CD4-positive, alpha-beta T cell treated with Interleukin-17A for 4 hours (primary cell): Measurements from ENCODE around the gene PRKAG2.
A peak's percentile ranks its signal among the peaks of the same experiment; 100 is the strongest.
"Not testable (repeated sequence)": the region's sequence is repeated elsewhere in the genome, so short reads cannot be mapped to it uniquely, and the experiment has no call there.

ENCODE experiments used
- DNase-seq: peaks from one replicate; pipeline ENCODE4 v3.0.0-alpha.2; 2020; ENCODE audit warnings: mixed read lengths

PRKAG2 gene

DNA sequence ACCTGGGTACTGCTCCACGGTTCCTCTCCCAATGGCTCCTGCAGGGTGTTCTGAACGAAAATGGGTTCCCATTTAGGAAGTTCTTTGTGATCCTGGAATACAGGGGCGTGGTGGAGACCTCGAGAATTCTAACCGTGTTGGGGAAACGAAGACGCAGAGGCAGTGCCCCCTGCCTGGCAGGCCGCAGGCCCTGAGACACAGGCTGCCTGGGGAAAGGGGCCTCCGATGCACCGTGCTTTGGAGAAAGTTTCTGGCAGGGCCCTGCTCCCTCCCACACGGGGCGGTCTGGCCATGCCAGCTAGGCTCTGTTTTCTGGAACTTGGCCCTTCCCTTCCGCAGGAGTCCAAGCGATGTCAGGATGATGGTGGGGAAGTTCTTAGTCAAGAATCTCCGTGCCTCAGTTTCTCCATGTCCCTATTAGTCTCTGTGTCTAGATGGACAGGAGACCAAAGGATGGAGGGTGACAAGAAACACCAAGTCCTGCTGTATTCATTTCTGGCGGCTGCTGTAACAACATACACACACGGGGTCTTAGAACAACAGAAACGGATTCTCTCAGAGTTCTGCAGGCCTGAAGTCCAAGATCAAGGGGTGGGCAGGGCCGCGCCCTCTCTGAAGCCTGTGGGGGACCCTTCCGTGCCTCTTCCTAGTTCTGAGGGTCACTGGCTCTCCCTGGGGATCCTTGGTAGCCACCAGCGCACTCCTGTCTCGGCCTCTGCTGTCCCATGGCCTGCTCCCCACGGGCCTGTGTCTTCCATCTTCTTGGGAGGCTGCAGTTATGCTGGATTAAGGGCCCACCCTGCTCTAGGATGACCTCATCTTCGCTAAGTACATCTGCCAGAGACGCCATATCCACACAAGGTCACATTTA, 27.7 kb downstream of the PRKAG2 start:
- DNase-seq = no peak

DNA sequence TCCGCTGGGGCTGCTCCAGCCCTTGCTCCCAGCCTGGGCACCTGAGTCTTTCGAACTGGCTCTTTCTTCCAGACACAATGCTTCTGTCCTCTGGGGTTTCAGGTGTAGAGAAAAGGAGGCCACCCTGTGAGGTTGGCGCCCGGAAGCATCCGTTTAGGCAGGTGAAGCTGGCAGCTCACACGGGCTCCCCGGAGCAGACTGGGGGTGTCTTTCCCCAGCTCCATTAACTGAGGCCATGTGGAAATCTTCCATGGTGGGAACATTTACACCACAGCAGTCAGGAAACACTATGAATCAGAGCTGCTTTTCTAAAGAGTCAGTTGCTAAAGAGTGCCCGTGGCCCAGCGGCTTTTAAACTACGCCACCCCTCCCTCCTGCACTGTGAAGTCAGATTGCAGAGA, 29.2 kb downstream of the PRKAG2 start:
- DNase-seq = no peak

DNA sequence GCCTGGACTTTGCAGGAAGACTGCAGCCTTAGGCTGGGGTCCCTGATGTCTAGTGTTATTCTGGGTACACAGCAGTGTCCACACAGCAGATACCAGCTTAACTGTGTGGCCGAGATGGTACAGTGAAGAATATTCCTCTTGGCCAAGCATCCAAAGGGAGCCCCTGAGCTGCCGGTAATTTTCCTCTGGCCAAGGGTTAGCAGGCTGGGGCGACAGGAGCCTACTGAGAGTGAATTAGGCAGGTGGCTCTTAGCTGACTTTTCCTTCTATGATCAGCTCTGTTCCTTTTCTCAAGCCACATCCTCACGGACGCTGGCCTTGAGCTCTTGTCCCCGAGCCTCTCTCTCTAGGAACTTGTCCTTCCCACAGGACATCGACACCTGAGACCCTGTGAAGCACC, 29.8 kb downstream of the PRKAG2 start:
- no peak for DNase-seq

DNA sequence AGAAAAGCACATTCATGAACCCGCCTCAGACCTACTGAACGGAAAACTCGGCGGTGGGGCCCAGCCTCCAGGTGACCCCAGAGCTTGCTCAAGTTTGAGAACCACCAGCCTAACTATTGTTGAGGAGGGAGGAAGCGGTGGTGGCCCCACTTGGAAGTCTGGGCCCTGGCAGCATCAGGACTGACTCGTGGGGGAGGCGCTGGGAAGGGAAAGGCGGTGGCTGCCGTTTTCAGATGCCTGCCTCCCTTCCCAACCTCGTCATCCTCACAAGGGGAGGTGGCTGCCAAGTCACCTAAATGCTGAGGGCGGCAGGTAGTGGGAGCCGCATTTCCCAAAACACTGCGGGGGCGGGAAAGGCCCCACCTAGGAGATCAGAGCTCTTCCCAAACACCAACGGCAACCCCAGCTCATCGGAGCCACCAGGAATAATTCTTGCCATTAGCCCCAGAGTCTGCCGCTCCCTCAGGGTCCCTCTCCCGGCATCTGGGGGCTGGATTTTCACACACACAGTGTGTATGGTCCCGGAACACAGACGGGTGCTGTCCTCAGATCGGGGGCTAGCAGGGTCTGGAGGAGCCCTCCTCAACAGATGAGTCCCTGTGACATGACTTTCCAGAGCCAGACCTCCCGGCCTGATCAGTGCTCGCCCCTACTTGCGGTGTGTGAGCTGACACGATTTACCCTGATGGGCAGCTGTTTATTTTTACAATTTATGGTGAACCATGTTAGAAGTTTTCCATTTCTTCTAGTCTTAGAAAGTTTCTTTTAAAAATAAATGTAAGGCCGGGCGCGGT, 31.3 kb downstream of the PRKAG2 start:
- no peak for DNase-seq

DNA sequence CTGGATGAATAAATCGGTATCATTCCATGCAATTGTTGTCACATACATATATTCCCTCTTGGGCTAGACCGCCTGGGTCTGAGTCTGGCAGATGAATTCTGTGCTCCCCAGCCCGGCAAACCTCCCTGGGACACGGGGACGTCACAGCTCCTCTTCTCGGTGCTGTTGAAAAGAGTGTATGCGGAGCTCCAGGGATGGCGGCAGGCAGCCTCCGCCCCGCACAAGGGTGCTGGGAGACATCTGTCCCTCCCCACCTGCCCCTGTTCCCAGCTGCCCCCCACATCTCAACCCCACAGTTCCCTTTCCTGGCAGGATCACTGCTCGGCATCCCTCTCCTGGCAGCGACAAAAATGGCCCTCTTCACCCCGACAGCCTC, 32.1 kb downstream of the PRKAG2 start:
- no peak for DNase-seq

DNA sequence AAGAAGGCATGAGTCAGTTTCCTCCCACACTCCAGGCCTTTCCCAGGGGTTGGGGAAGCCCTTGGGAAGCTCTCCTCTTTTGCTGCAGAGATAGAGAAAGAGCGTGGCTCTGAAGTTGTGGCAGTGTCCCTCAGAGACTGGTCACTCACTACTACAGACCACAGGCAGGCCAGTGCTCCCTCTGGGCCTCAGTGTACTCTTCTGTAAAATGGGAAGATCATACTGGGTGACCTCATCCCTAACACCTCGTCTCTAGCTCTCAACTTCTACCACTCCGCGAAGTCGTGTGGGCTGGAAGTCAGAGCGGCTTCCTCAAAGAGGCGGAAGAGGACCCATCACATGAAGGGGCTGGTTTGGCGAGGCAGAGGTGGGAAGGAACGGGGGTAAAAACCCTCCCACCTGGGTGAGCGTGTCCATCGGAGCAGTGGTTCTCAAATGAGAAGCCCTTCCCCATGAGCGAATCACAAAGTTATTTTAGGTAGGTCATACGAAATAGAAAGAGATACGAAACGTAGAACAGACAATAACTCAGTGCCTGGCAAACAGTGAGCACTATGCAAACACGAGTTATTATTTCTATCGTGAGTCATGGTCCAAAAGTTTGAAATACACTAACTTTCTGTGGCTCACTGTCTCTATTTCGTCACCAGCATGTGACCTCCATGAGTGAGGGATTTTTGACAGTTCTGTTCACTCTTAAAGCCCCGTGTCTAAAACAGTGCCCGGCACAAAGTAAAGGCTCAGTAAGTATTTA, 32.7 kb downstream of the PRKAG2 start:
- DNase-seq = no peak

DNA sequence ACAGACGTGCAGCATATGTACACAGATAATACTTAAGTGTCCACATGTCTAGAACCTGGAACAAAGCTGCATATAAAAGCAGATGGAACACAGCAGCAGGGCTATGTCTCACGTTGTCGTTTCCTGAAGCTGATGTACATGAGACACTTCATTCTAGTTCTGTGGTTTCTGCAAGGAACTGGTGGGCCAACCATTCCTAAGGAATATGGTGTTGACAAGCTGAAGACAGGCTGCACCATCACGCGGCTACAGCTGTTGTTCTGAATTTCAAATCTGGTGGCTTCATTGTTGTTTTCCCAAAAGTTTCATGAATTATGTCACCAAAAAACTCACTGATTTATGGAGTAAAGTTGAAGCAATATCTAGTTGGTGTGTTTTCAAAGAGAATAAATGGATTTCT, 33.7 kb downstream of the PRKAG2 start:
- no peak for DNase-seq

DNA sequence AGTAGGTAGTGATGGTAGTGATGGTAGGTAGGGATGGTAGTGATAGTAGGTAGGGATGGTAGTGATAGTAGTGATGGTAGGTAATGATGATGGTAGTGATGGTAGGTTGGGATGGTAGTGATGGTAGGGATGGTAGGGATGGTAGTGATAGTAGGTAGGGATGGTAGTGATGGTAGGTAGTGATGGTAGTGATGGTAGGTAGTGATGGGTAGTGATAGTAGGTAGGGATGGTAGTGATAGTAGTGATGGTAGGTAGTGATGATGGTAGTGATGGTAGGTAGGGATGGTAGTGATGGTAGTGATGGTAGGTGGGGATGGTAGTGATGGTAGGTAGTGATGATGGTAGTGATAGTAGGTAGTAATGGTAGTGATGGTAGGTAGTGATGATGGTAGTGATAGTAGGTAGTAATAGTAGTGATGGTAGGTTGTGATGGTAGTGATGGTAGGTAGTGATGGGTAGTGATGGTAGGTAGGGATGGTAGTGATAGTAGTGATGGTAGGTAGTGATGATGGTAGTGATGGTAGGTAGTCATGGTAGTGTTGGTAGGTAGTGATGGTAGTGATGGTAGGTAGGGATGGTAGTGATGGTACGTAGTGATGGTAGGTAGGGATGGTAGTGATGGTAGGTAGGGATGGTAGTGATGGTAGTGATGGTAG, 35.4 kb downstream of the PRKAG2 start:
- DNase-seq = not testable (repeated sequence)

DNA sequence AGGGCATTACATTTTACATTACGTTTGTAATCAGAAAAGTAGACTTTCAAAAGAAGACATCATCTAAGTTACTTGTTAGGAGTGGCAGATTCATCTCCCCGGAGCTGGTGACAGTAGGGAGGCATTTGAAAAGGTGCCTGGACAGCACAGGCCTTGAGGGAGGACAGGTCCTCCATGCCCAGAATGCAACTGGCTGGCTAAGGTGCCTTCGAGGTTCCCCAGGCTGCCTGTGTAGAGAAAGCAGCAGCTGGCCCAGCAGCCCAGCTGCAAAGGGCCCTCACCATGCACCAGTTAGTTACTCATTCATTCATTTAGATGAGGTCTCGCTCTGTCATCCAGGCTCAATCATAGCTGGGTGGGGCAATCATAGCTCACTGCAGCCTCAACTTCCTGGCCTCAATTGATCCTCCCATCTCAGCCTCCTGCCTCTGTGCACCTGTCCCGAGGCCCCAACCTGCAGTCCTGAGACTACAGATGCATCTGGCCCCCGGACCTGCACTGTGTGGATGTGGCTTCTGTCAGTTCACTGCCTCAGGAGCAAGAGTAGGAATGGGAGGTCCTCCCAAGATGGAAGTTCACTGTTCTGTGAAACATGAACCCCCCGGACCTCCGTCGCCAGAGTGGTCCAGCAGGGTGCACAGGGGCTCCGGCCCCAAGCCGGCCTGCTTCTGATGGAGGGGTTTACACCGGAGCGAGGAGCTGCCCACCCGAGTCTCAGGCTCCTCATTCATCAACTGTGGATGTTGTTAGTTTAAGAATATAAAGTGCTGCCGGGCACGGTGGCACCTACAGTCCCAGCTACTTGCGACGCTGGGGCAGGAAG, 36.6 kb downstream of the PRKAG2 start:
- no peak for DNase-seq

DNA sequence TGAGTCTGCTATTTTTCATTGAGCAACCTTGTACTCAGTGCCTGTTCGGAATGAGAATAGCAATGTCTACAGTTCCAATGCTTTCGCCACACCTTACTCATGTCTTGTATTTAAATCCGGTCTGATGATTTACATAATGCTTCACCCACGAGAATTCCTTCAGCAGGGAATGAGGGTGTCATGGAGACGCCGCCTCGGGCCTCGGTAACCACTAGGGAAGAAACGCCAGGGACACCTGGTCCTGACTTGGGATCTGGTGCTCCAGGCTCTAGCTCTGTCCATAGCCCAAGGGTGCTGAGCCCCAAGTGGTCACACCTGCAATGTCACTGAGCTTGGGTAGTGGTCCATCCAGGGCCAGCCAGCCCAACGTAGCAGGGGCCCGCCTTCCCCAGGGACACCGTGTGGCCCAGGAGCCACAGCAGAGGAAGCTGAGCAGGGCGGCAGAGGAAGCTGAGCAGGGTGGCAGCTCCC, 37.4 kb downstream of the PRKAG2 start:
- peak; percentile 14 for DNase-seq

DNA sequence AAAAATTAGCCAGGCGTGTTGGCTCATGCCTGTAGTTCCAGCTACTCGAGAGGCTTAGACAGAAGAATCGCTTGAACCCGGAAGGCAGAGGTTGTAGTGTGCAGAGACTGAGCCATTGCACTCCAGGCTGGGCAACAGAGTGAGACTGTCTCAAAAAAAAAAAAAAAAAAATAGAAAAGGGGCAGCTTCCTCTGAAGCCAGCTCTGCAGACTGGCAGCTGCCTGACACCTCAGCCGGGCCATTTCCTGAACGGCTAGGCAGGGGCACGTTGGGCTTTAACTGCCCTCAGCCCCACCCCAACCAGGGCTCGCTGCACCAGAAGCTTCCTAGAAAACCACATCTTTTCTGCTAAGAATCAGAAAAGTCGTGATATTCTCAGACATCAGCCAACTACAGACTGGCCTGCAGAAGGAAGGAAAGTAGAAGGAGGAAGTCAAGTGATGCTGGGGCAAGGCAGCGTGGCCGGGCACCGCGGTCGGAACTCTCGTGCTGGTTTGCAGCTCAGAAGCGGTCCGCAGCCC, 38.0 kb downstream of the PRKAG2 start:
- DNase-seq = peak; percentile 53

DNA sequence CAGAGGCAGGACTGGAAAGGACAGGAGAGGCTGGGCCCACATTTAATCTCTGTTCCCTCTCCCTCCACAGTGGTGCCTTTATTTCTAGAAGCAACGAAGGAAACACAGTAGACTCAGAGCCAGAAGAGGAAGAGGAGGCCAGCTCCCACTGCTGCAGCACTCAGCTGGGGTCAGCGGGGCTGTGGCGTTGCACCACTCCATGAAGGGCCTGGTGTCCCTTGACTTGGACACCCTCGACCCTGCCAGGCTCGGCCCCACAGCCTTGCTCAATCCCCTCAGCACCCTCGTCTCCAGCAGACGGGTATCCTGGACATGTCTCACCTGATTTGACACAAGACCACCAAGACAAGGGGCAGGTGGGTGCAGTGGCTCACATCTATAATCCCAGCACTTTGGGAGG, 38.8 kb downstream of the PRKAG2 start:
- DNase-seq = no peak

DNA sequence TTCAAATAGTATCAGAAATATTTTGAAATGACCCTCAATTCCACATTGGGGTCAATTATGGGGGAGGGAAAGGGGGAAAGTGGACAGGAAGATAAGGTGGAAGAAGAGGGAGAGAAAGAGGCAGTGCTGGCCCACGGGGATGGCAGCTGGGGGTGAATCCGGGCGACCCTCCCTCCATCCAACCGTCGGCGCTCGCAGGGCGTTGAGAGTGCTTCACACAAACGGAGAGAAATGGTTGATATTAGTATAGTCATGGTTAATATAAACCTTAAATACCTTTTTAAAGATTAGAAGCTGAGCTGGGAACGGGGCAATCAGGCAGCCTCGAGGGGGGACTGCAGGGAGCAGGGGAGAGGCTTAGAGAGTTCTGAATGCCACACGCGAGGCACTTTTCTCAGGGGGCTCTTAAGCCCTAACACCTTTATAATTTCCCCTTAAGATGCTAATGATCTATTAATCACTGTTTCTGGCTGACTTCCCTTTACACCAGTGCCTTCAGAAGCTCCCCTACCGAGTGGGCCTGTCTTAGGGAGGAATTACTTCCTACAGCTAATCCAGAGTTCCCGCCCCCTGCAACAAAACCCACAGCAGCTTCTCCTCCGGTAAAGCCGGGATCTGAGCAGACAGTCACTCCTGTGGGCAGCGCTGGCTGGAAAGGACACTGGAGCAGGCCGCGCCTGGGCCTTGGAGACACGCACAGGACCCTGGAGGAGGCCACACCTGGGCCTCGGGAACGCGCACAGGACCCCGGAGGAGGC, 39.5 kb downstream of the PRKAG2 start:
- no peak for DNase-seq

DNA sequence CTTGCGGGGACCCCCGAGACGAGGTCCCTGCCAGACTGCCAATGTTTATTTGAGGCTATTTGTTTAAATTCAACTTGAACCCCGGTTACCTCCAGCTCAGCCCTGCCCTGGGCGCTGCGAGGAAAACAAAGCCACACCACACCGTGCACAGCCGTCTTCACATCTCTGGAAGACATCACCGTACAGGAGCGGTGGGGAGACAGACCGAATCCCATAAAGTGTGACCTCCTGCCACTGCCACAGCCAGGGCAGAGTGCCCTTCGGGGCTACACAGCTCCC, 40.0 kb downstream of the PRKAG2 start:
- DNase-seq = no peak

DNA sequence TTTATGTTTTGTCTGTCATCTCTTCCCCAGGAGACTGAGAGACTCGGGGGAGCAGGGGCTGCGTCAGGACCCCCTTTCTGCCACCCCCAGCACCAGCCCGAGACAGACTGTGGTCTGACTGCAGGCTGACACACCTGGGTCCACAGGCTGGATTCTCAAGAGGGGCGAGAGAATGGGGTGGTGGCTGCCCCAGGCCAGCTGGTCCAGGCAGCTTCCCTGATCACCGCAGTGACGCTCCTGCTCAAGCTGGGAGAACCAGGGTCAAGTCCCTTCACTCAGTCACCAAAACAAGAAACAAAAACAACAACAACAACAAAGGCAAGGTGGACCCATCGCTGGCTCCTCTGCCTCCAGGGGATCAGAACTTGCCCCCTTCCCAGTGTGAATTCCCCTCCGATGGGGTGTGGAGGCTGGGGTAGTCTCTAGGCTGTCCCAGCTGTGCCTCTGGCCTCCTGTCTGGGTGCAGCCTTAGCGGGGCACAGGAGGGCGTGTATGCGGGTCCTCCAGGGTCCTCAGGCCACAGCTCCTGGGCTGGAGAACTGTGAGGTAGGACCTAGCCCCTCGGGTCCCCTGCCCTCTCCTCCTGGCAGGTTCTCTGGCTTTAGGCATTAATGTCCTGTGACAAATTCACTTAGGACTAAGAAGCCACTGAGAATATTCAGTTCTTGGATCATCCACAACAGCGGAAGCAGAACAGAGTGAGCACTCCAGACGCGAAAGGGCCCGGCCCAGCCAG, 40.6 kb downstream of the PRKAG2 start:
- no peak for DNase-seq

DNA sequence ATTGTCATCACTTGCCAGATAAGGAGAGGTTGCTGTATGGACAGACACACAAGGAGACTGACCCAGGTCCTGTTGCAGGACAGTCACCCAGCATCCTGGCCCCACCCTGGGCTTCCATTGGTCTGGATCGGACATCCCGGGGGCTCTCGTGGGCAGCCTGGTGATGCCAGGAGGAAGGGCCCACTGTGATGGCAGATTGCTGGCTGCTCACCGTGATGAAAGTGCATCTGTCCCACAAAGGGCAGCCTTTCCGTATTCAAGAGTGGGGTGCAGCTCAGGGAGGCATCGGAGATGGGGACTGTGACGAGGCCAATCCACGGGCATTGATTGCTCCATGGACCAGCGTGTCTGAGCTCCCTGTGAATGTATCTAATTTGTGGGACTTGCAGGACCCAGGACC, 41.3 kb downstream of the PRKAG2 start:
- no peak for DNase-seq

DNA sequence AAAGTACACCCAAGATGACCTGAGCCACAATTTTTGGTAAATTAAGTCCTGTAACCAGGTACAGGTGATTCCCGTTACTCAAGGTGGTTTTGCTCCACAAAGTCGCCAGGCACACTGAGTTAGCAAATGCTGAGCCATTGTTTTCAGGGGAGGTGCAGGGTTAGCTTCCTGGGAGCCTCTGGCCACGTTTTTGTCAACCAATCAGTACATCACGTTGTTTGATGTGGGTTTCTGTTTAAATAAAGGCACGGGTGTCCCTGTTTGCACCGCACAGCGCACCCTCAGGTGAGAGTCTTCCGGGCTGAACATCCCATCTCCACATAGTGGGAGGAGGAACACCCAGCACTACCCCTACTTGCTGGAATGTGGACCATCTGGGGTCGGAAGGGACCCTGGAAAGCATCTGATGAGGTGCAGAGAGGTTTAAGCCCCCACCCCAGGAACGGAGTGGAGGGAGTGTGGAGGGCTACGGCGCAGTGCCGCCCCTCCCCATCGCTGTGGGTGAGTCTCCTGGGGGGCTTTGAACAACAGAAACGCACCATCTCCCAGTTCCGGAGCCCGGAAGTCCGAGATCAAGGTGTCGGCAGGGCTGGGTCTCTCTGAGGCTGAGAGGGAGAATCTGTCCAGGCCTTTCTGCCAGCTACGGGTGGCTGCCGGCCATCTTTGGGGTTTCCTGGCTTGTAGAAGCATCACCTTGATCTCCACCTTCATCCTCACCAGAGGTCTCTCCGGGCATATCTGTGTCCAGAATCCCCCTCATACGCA, 42.5 kb downstream of the PRKAG2 start:
- peak; percentile 6 for DNase-seq

DNA sequence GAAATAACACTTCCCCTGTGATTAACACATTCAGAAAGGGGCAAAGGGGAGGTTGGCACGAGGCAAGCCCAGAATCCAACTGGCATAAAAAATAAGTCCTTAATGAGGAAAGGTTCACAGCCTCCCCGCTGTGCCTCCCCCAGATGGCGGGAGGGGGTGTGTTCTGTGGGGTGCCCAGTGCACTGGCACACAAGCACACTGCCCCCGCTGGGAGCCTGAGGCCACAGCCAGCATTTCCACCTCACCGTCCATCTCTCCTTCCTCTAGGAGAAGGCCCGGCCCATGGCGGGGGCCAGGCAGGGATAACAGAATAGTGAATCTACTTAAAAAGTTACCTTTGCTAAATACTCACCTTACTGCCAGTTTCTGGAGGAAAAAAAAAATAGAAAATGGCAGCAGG, 43.2 kb downstream of the PRKAG2 start:
- no peak for DNase-seq

DNA sequence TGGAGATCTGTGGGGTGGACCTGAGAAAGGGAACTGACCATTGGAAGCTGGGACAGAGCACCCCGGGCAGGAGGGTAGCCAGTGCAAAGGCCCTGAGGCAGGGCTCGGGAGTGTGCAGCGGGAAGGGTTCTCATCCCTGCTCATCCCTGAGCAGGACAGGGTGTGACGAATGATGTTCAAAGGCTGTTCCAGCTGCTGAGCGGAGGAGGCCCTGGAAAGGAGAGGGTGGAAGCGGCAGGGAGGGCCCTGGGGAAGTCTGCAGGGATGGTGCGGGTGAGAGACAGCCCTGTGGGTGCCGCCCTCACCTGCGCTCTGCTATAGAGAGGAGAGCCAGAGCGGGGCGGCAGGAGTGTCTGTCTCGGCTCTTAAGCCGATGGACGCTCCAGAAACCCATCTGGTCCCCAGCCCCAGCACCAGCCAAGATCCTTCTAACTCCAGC, 43.7 kb downstream of the PRKAG2 start:
- DNase-seq = no peak

DNA sequence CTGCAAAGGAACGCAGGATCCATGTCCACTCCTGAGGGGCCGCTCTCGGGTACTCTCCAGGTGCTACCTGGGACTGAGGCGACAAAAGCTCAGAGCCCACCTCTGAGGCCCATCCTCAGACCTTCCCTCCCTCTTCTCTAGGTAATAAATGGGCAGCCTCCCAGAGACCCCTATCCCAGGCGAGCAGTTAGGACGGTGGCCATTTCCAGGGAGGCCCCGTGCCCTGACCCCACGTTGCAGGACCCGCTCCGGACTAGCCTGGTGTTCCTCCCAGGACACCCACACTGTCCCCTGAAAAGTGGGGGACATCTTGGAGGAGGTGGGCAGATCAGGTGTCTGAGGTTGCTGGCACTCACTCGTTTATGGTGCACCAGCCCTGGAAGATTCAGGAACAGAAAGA, 44.3 kb downstream of the PRKAG2 start:
- DNase-seq = no peak
